ENCODE data around the gene PANK4.

Gene PANK4

DNA sequence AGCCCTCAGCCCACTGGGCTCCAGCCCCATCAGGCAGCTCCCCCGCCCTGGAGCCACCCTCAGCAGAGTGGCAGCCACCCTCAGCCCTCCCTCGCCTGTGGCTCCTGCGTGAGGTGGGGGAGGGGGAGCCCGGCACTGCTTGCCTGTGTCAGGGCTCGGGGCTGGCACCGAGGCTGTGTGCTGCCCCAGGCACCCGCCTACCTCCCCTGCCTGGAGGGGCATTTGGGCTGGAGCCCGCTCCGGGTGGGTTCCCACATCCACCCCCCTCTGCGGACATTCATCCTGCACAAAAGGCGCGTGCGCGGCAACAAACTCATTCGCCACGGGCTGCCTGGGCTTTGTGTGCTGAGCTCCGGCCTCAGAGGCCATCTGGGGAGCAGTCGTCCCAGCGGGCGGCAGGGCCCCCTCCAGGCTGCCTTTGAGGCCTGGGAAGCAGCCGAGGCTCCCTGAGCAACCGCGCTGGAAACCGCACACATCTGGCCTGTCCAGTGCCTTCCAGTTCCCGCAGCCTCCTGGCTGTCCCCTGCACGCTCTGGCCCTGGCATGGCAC is 17.2 kb upstream of the PANK4 start:
- no peak overlapping the region for H3K27ac ChIP-seq (ENCODE audit: low read depth, low read length)

DNA sequence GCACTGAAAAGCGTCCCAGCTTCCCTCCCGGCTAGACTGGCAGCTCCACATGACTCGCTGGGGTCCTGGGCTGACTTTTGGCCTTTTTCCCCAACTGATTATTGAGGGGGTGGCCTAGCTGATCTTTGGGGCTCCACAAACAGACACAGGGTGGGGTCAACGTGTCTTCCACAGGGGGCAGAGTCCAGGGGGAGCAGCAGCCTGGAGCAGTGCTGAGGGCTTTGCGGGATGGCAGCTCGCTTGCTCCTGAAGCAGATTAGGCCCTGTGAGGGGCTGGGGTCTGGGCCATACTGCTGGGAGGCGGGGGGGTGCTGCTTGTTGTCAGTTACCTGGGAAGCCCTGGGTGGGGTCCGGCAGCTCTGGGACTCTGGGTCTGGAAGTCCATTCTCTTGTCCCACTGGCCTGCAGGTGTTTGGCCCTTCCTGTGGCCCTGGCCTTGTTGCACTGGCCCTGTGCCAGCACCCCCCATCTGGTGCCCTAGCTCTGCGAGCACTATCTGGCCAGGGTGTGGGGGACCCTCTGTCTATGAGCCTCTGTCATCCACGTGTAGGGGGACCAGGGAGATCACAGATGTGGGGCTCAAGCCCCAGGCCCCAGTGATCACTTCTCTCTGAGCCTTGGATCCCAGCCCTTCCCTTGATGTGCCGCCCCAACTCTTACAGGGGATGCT is 16.0 kb upstream of the PANK4 start:
- Histone ChIP-seq H3K36me3 (ENCODE audit: insufficient read depth, low read length) (no peaks in the 10 kb centered on the region), H3K4me1 (ENCODE audit: control insufficient read depth, insufficient read depth, low read length, unreplicated experiment) (peaks cover 4% of the 10 kb centered on the region), H2AFZ (ENCODE audit: low read length, unreplicated experiment) (no peak overlapping the region), H3K4me3 (ENCODE audit: low read depth, low read length) (no peak overlapping the region), H3K27ac (ENCODE audit: low read depth, low read length) (no peak overlapping the region), H3K79me2 (ENCODE audit: control insufficient read depth, insufficient read depth, low read length, unreplicated experiment) (no peaks in the 10 kb centered on the region), H3K27me3 (ENCODE audit: insufficient read depth, low read length) (peaks cover 5% of the 10 kb centered on the region; the same call in 1 of the 2 replicates)

More for the DNA sequence above, 17.2 kb upstream of the PANK4 start:
- Histone ChIP-seq H3K36me3 (ENCODE audit: insufficient read depth, low read length) (no peaks in the 10 kb centered on the region), H3K4me3 (ENCODE audit: low read depth, low read length) (no peak overlapping the region), H3K79me2 (ENCODE audit: control insufficient read depth, insufficient read depth, low read length, unreplicated experiment) (no peaks in the 10 kb centered on the region), H3K4me1 (ENCODE audit: control insufficient read depth, insufficient read depth, low read length, unreplicated experiment) (peaks cover 13% of the 10 kb centered on the region), H2AFZ (ENCODE audit: low read length, unreplicated experiment) (no peak overlapping the region), H3K27me3 (ENCODE audit: insufficient read depth, low read length) (peaks cover 5% of the 10 kb centered on the region; the same call in 1 of the 2 replicates)

DNA sequence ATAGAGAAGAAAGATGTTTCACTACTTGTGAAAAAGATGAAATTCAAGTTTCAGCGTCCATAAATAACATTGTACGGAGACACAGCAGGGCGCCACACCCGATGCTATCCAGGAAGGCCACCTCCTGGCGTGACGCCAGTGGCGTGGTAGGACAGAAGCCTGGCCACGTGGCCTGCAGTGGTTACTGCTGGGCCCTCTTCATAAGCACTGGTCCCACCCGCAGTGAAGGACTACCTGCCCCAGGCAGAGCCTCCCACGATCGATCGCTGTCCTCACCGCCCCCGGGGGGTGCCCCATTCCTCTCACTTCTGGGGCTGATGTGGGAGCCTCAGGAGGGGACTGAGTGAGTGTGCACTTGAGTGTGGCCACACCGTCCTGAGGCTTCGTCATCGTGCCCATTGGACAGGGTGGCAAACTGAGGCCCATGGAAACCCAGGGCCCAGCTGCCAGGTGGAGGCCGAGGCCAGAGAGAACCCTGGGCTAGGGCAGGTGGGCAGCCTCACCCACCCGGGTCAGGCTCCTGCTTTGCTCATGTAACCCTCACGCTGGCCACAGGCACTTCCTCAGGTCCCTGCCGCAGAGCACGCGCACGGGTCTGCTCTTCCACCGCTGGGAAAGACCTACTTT is 15.3 kb upstream of the PANK4 start:
- H3K27ac ChIP-seq (ENCODE audit: low read depth, low read length) = no peak overlapping the region
- H3K27me3 ChIP-seq (ENCODE audit: insufficient read depth, low read length) = peaks cover 5% of the 10 kb centered on the region; the same call in 1 of the 2 replicates
- no peaks in the 10 kb centered on the region for H3K79me2 ChIP-seq (ENCODE audit: control insufficient read depth, insufficient read depth, low read length, unreplicated experiment)
- no peaks in the 10 kb centered on the region for H3K36me3 ChIP-seq (ENCODE audit: insufficient read depth, low read length)
- H3K4me1 ChIP-seq (ENCODE audit: control insufficient read depth, insufficient read depth, low read length, unreplicated experiment) = no peaks in the 10 kb centered on the region
- H3K4me3 ChIP-seq (ENCODE audit: low read depth, low read length) = no peak overlapping the region
- H2AFZ ChIP-seq (ENCODE audit: low read length, unreplicated experiment) = no peak overlapping the region

DNA sequence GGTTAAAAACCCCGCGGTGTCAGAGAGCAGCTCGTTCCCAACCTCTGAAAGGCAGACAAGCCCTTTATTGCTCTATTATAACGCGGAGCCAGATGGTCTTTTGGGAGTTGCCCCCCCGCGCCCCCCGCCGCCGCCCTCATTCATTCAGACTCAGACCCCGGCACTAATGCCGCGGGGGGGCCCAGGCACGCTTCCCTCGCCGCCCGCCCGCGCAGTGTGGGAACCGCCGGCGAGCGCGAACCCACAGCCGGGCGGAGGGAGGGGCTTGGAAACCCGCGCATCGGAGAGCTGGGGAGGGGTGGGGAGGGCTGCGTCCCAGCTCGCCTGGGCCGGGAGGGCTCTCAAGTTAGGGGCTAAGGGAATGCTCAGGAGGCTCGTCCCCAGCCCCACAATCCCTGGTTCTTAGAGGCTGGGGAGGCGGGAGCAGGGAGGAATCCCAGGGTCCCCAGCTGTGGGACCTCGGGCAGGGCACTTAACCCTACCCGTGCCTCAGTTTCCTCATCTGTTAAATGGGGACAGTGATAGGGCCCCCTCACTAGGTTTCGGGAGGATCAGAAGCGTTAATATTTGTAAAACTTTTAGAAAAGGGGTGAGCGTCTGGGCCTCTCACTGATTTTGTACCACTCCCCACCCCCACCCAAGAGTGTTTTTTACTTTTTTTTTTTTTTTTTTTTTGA is 14.6 kb upstream of the PANK4 start:
- Histone ChIP-seq H2AFZ (ENCODE audit: low read length, unreplicated experiment) (no peak overlapping the region), H3K79me2 (ENCODE audit: control insufficient read depth, insufficient read depth, low read length, unreplicated experiment) (no peaks in the 10 kb centered on the region), H3K36me3 (ENCODE audit: insufficient read depth, low read length) (no peaks in the 10 kb centered on the region), H3K4me3 (ENCODE audit: low read depth, low read length) (no peak overlapping the region), H3K27ac (ENCODE audit: low read depth, low read length) (no peak overlapping the region), H3K4me1 (ENCODE audit: control insufficient read depth, insufficient read depth, low read length, unreplicated experiment) (no peaks in the 10 kb centered on the region), H3K27me3 (ENCODE audit: insufficient read depth, low read length) (peaks cover 5% of the 10 kb centered on the region; the same call in 1 of the 2 replicates)

DNA sequence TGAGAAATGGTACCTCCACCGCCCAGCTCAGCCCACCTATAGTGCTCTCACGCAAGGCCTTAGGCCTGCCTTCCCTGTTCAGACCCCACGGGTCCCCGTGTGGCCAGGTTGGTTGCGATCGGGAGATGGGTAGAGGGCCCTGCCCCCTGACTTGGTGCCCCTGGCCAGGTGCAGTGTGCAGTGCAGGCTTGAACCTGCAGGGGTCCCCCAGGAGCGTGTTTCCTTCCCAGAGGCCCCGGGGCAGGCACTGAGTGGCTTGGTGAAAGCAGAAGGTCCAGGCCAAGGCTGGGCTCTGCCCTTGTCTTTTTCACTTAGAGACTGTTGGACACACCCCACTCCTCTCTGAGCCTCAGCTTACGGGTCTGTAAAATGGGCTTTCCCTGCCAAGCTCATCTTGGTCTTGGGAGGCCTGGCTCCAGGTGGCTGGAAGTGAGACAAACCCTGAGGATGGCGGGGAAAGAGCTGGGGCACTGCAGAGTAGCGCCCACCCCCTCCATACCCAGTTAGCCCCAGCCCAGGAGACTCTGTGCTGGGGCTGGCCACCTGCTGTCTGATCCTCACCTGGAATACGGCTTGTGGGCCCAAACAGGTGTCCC is 13.0 kb upstream of the PANK4 start:
- Histone ChIP-seq H3K4me3 (ENCODE audit: low read depth, low read length) (no peak overlapping the region), H2AFZ (ENCODE audit: low read length, unreplicated experiment) (no peak overlapping the region), H3K36me3 (ENCODE audit: insufficient read depth, low read length) (no peaks in the 10 kb centered on the region), H3K79me2 (ENCODE audit: control insufficient read depth, insufficient read depth, low read length, unreplicated experiment) (no peaks in the 10 kb centered on the region), H3K27ac (ENCODE audit: low read depth, low read length) (no peak overlapping the region), H3K4me1 (ENCODE audit: control insufficient read depth, insufficient read depth, low read length, unreplicated experiment) (peaks cover 12% of the 10 kb centered on the region), H3K27me3 (ENCODE audit: insufficient read depth, low read length) (peaks cover 5% of the 10 kb centered on the region; the same call in 1 of the 2 replicates)

DNA sequence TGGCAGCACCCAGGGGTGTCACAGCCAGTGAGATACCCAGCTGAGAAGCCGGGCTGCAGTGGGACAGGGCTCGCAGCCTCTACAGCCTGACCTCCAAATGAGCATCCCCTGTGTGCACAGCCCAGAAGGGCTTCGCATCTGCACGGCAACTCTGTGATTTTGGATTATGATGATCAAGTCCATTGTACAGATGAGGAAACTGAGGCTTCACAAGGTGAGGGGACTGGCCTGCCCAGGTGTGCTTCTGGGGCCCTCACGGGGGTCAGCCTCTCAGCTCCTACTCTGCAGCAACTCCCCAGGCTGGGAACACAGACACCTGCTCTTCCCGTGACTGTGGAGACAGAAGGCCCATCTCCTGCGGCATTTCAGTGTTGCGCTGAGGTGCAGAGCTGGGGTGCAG is 12.5 kb upstream of the PANK4 start:
- no peak overlapping the region for H3K4me3 ChIP-seq (ENCODE audit: low read depth, low read length)

DNA sequence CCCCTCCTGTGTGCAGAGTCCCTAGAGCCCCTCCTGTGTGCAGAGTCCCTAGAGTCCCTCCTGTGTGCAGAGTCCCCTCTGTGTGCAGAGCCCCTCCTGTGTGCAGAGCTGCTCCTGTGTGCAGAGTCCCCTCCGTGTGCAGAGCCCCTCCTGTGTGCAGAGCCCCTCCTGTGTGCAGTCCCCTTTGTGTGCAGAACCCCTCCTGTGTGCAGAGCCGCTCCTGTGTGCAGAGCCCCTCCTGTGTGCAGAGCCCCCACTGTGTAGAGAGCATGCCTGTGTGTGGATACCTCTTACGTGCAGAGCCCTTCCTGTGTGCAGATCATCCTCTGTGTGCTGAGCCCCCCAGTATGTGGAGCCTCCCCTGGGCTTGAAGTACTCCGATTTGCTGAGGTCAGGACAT is 12.0 kb upstream of the PANK4 start:
- Histone ChIP-seq H3K27ac (ENCODE audit: low read depth, low read length) (no peak overlapping the region), H3K4me1 (ENCODE audit: control insufficient read depth, insufficient read depth, low read length, unreplicated experiment) (peaks cover 21% of the 10 kb centered on the region), H3K4me3 (ENCODE audit: low read depth, low read length) (no peak overlapping the region), H3K79me2 (ENCODE audit: control insufficient read depth, insufficient read depth, low read length, unreplicated experiment) (no peaks in the 10 kb centered on the region), H2AFZ (ENCODE audit: low read length, unreplicated experiment) (no peak overlapping the region), H3K27me3 (ENCODE audit: insufficient read depth, low read length) (peaks cover 5% of the 10 kb centered on the region; the same call in 1 of the 2 replicates), H3K36me3 (ENCODE audit: insufficient read depth, low read length) (no peaks in the 10 kb centered on the region)

More for the DNA sequence above, 12.5 kb upstream of the PANK4 start:
- H3K36me3 ChIP-seq (ENCODE audit: insufficient read depth, low read length) = no peaks in the 10 kb centered on the region
- no peak overlapping the region for H2AFZ ChIP-seq (ENCODE audit: low read length, unreplicated experiment)
- H3K27me3 ChIP-seq (ENCODE audit: insufficient read depth, low read length) = peaks cover 5% of the 10 kb centered on the region; the same call in 1 of the 2 replicates
- no peak overlapping the region for H3K27ac ChIP-seq (ENCODE audit: low read depth, low read length)
- H3K79me2 ChIP-seq (ENCODE audit: control insufficient read depth, insufficient read depth, low read length, unreplicated experiment) = no peaks in the 10 kb centered on the region
- peaks cover 17% of the 10 kb centered on the region for H3K4me1 ChIP-seq (ENCODE audit: control insufficient read depth, insufficient read depth, low read length, unreplicated experiment)

DNA sequence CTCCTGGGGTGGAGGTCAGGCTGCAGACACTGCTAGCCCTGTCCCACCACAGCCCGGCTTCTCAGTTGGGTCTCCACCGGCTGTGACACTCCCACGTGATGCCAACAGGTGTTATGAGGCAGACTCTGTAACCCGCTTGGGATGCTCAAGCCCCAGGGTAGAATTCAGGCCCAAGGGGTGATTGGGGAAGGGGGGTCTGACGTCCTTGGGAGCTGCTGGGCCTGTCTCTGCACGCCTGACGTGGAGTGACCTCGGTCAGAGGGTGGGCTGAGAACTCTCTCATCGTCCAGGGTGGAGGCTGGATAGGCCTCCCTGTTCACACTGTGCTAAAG is 11.4 kb upstream of the PANK4 start:
- Histone ChIP-seq H3K36me3 (ENCODE audit: insufficient read depth, low read length) (no peaks in the 10 kb centered on the region), H3K27ac (ENCODE audit: low read depth, low read length) (no peak overlapping the region), H3K79me2 (ENCODE audit: control insufficient read depth, insufficient read depth, low read length, unreplicated experiment) (no peaks in the 10 kb centered on the region), H3K4me1 (ENCODE audit: control insufficient read depth, insufficient read depth, low read length, unreplicated experiment) (peaks cover 27% of the 10 kb centered on the region), H2AFZ (ENCODE audit: low read length, unreplicated experiment) (no peak overlapping the region), H3K27me3 (ENCODE audit: insufficient read depth, low read length) (peaks cover 5% of the 10 kb centered on the region; the same call in 1 of the 2 replicates), H3K4me3 (ENCODE audit: low read depth, low read length) (no peak overlapping the region)

DNA sequence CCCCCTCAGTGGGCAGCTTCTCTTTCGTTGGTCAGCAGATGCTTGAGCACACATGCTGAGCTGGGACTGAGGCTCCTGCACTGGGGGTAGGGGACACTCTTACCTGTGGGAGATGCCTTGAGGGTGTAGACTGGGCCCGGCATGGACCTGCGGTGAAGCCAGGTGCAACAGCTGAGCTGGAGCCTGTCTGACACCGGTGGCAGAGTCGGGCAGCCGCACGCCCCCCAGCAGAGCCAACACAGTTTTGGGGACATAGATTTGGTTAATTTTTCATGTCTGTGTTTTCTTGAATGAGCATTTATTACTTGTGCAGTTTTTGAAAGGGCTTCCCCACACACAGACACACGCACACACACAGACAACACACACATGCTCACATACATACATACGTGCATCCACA is 9.6 kb upstream of the PANK4 start:
- H3K27me3 ChIP-seq (ENCODE audit: insufficient read depth, low read length) = peaks cover 6% of the 10 kb centered on the region

DNA sequence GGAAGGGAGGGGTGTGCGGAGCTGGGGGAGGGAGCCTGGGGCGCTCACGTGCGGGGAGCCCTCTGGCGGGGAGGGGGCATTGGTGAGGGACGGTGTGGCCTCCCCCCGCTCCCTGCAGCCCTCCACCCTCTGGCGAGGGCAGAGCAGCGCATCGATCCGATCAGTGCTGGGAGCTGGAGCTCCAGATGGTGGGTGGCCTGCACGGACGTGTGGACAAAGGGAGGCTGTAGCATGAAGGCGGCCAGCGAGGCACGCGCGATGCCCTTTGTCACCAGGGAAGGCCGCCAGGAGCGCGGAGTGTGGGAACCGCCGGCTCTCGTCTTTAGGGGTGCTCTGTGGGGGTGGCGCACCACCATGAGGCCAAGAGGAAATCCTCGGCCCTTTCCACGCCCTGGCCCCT is 9.1 kb upstream of the PANK4 start:
- Histone ChIP-seq H2AFZ (ENCODE audit: low read length, unreplicated experiment) (no peak overlapping the region), H3K27ac (ENCODE audit: low read depth, low read length) (no peak overlapping the region), H3K4me3 (ENCODE audit: low read depth, low read length) (no peak overlapping the region), H3K79me2 (ENCODE audit: control insufficient read depth, insufficient read depth, low read length, unreplicated experiment) (no peaks in the 10 kb centered on the region), H3K27me3 (ENCODE audit: insufficient read depth, low read length) (peaks cover 9% of the 10 kb centered on the region), H3K36me3 (ENCODE audit: insufficient read depth, low read length) (no peaks in the 10 kb centered on the region), H3K4me1 (ENCODE audit: control insufficient read depth, insufficient read depth, low read length, unreplicated experiment) (peaks cover 27% of the 10 kb centered on the region)

More for the DNA sequence above, 9.6 kb upstream of the PANK4 start:
- Histone ChIP-seq H3K4me3 (ENCODE audit: low read depth, low read length) (no peak overlapping the region), H3K27ac (ENCODE audit: low read depth, low read length) (no peak overlapping the region), H3K36me3 (ENCODE audit: insufficient read depth, low read length) (no peaks in the 10 kb centered on the region), H2AFZ (ENCODE audit: low read length, unreplicated experiment) (no peak overlapping the region), H3K79me2 (ENCODE audit: control insufficient read depth, insufficient read depth, low read length, unreplicated experiment) (no peaks in the 10 kb centered on the region), H3K4me1 (ENCODE audit: control insufficient read depth, insufficient read depth, low read length, unreplicated experiment) (peaks cover 27% of the 10 kb centered on the region)
